Tibial nerve (tissue), 4 donors: Measurements from ENCODE around the gene USH1G. TPM values are rescaled to one million over a fixed set of nuclear protein-coding genes. Genes with fewer than 3 reads are reported as not detected.

Experiments used
- DNase-seq, 2 donors: peaks; one replicate each; pipeline ENCODE4 v3.0.0-alpha.2; 2019; ENCODE audit warnings: low spot score in 2 of 2
- H3K27ac ChIP-seq, 4 donors: fragments of 200-600 bp; sonication (generic) in 3 of 4; one replicate each; pipeline ENCODE4 v1.5.1; 2017 to 2019; ENCODE audit warnings: mild to moderate bottlenecking in 1 of 4
- H3K27me3 ChIP-seq, 2 donors: fragments of 200-600 bp; sonication (generic) in 1 of 2; one replicate each; pipeline versions ENCODE4 v1.5.1 to v1.6.0; 2017 to 2019
- H3K36me3 ChIP-seq, 3 donors: fragments of 200-600 bp; sonication (generic); one replicate each; pipeline ENCODE4 v1.5.1; 2018 to 2019
- H3K4me1 ChIP-seq, 4 donors: fragments of 200-600 bp; sonication (generic) in 3 of 4; one replicate each; pipeline ENCODE4 v1.5.1; 2017 to 2019
- H3K4me3 ChIP-seq, 4 donors: fragments of 200-600 bp; sonication (generic) in 3 of 4; one replicate each; pipeline ENCODE4 v1.5.1; 2017 to 2019; ENCODE audit warnings: mild to moderate bottlenecking in 1 of 4, moderate library complexity in 1 of 4
- H3K9me3 ChIP-seq, 4 donors: fragments of 200-600 bp; sonication (generic) in 3 of 4; one replicate each; pipeline ENCODE4 v1.5.1; 2017 to 2019
- CTCF ChIP-seq, 5 experiments: fragments of 200-600 bp in 3 of 5; fragments of 450-650 bp in 2 of 5; sonication (generic) in 3 of 5; IDR thresholded peaks; one replicate each; pipeline ENCODE4 v1.5.1; 2016 to 2019; ENCODE audit warnings: antibody characterized with exemption in 5 of 5, mild to moderate bottlenecking in 3 of 5, moderate library complexity in 2 of 5
- EP300 ChIP-seq, 2 donors: sonication (generic); formaldehyde crosslinking; IDR thresholded peaks; one replicate each; pipeline ENCODE4 v1.6.1; 2017; ENCODE audit warnings: antibody characterized with exemption in 2 of 2, mild to moderate bottlenecking in 1 of 2
- POLR2A ChIP-seq, 2 donors: fragments of 450-650 bp; IDR thresholded peaks; one replicate each; pipeline ENCODE4 v1.6.1; 2017; ENCODE audit warnings: antibody characterized with exemption in 2 of 2, mild to moderate bottlenecking in 2 of 2, moderate library complexity in 2 of 2
- WGBS, 2 donors: methylation state at CpG; one replicate each; pipeline ENCODE4 v1.1.5; 2018; 5-methylcytosine and 5-hydroxymethylcytosine counted together
- total RNA-seq, 4 donors: library from RNA; depleted of rRNA; stranded (reverse); fragments of >200 nt; gene quantifications; one replicate each; pipeline ENCODE4 v1.1.0, GENCODE V29; 2016

The USH1G gene
- under 1 TPM in 1 of 4 donors, not detected in 3; 0.87 TPM for total RNA-seq

DNA sequence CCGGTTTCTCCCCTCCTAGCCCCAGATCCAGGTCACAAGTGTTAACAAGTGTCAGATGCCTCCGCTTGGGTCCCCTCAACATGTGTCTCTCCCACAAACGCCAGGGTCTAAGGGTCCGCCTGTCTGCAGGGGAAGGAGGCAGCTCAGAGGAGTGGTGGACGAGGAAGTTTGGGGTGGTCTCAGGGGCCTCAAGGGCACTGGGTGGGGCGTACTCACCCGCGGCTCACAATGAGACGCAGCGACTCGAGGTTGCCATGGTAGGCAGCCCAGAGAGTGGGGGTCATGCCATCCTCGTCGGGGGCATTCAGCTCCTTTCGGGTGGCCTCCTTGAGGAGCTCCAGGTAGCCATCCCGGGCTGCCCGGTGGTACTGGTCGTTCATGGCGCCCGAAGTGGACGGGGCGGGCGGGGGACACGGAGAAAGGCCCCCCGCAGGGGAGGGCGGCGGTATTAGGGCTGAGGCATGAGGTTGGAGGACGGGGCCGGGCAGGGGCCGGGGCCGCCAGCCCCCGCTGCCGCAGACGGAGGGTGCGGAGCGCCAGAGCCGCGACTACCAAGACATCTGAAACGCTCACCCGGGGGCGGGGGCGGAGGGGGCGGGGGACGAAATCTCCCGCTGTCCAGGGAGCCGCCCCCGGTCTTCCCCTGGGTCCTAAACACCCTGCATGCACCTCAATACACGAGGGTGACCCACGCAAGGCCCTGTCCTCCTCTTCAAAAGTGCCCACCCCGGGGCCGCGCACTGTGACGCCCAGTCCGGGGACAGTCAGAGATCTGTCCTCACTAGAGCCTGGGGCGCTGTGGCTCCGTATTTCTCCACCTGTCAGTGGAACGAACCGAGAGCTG, at the start of gene USH1G:
TSS of gene USH1G (minus strand) at position 562 of the 844 bp plus-strand sequence. CDS start at position 380, 182 bp downstream.
- Histone ChIP-seq H3K36me3 (no peaks in the 10 kb centered on the region), H3K27ac (no peak within 1 kb of the TSS), H3K4me3 (peak within 1 kb of the TSS in 3 of 4 donors; percentile 9 to 45 (median 21)), H3K9me3 (no peaks in the 10 kb centered on the region), H3K27me3 (peaks cover 0 to 98% of the 10 kb centered on the region in 2 donors), H3K4me1 (peaks cover 0 to 51% (median 21%) of the 10 kb centered on the region in 4 donors)
- TF ChIP-seq CTCF (IDR thresholded peaks at IDR 0.05) (no peak), POLR2A (IDR thresholded peaks at IDR 0.05) (no peak), EP300 (IDR thresholded peaks at IDR 0.05) (no peak)
- DNase-seq, result no peak
- 5 to 8% methylated on average over 23 to 39 of the region's 57 CpGs for WGBS, 2 donors

- peaks cover 0 to 36% of the 10 kb centered on the region in 2 donors for H3K27me3 ChIP-seq
- peak within 1 kb of the TSS in 2 of 4 donors; percentile 14 to 66 for H3K27ac ChIP-seq
- no peak for TF ChIP-seq CTCF (IDR thresholded peaks at IDR 0.05)
- no peak for TF ChIP-seq POLR2A (IDR thresholded peaks at IDR 0.05)
- TF ChIP-seq EP300 (IDR thresholded peaks at IDR 0.05), result no peak
- H3K36me3 ChIP-seq, result no peaks in the 10 kb centered on the region
- 2 to 7% methylated on average over 55 to 61 of the region's 95 CpGs for WGBS, 2 donors
- H3K4me3 ChIP-seq, result peak within 1 kb of the TSS; percentile 32 to 55 (median 44)
- H3K4me1 ChIP-seq, result peaks cover 0 to 16% (median 11%) of the 10 kb centered on the region in 4 donors
- no peak for DNase-seq
- H3K9me3 ChIP-seq, result no peaks in the 10 kb centered on the region
Measured at GRCh38 chr17:74972107-74972972, 49.3 kb upstream of the USH1G start, which contains the start of gene HID1. Gene HID1 (minus strand): TSS chr17:74972759. CDS start chr17:74972656, 103 bp downstream.

GRCh38 chr17:74971842-74972106, 48.7 kb upstream of the USH1G start:
- 41 to 42% methylated on average over 2 to 4 of the region's 9 CpGs for WGBS, 2 donors
- H3K36me3 ChIP-seq, result no peaks in the 10 kb centered on the region
- H3K4me3 ChIP-seq, result peak overlapping the region; percentile 32 to 55 (median 44)
- H3K27ac ChIP-seq, result peak overlapping the region in 2 of 4 donors; percentile 14 to 66
- no peak for TF ChIP-seq CTCF (IDR thresholded peaks at IDR 0.05)
- no peak for TF ChIP-seq POLR2A (IDR thresholded peaks at IDR 0.05)
- no peak for TF ChIP-seq EP300 (IDR thresholded peaks at IDR 0.05)
- no peaks in the 10 kb centered on the region for H3K9me3 ChIP-seq
- H3K27me3 ChIP-seq, result peaks cover 0 to 36% of the 10 kb centered on the region in 2 donors
- H3K4me1 ChIP-seq, result peaks cover 0 to 16% (median 11%) of the 10 kb centered on the region in 4 donors
- DNase-seq, result no peak

GRCh38 chr17:74971069-74971841, 48.2 kb upstream of the USH1G start:
- H3K27me3 ChIP-seq, result peaks cover 0 to 36% of the 10 kb centered on the region in 2 donors
- 78 to 86% methylated on average over 8 of the region's 8 CpGs for WGBS, 2 donors
- H3K36me3 ChIP-seq, result no peaks in the 10 kb centered on the region
- no peak for DNase-seq
- H3K27ac ChIP-seq, result peak overlapping the region in 2 of 4 donors; percentile 17 to 66
- H3K9me3 ChIP-seq, result no peaks in the 10 kb centered on the region
- peak overlapping the region in 3 of 4 donors; percentile 34 to 55 (median 54) for H3K4me3 ChIP-seq
- H3K4me1 ChIP-seq, result peaks cover 0 to 16% (median 11%) of the 10 kb centered on the region in 4 donors
- no peak for TF ChIP-seq EP300 (IDR thresholded peaks at IDR 0.05)
- TF ChIP-seq CTCF (IDR thresholded peaks at IDR 0.05), result no peak
- TF ChIP-seq POLR2A (IDR thresholded peaks at IDR 0.05), result no peak
